ENCODE results near the gene XIAP.
"Not testable (repeated sequence)": the region's sequence is repeated elsewhere in the genome, so short reads cannot be mapped to it uniquely, and the experiment has no call there.

XIAP gene

GRCh38 chrX:123859846-123860838 is at the start of gene XIAP:
XIAP (plus strand) TSS chrX:123860053; CDS start chrX:123885663, 25,610 bp downstream.
- no peaks in the 10 kb centered on the region for H3K36me3 ChIP-seq (ENCODE audit: insufficient read depth, low read length)

GRCh38 chrX:123814343-123814742 is 45.5 kb upstream of the XIAP start:
- Histone ChIP-seq H3K36me3 (ENCODE audit: insufficient read depth, low read length) (no peaks in the 10 kb centered on the region), H3K4me3 (ENCODE audit: low read depth in 1 of 2, low read length in 2 of 2) (no peak overlapping the region), H3K27ac (ENCODE audit: low read depth, low read length) (no peak overlapping the region), H3K9ac (ENCODE audit: low read length) (no peak overlapping the region), H3K9me3 (ENCODE audit: low read length) (no peaks in the 10 kb centered on the region), H3K27me3 (ENCODE audit: control insufficient read depth in 1 of 2, insufficient read depth in 2 of 2, low read length in 2 of 2) (no peaks in the 10 kb centered on the region), H3K4me1 (ENCODE audit: insufficient read depth, low read length) (no peaks in the 10 kb centered on the region)

More at GRCh38 chrX:123859846-123860838, at the start of gene XIAP:
- Histone ChIP-seq H3K27ac (ENCODE audit: low read depth, low read length) (peak within 1 kb of the TSS; percentile 76), H3K4me3 (ENCODE audit: low read depth in 1 of 2, low read length in 2 of 2) (peak within 1 kb of the TSS; percentile 50 to 91), H3K9ac (ENCODE audit: low read length) (peak within 1 kb of the TSS; percentile 46), H3K27me3 (ENCODE audit: control insufficient read depth in 1 of 2, insufficient read depth in 2 of 2, low read length in 2 of 2) (no peaks in the 10 kb centered on the region), H3K9me3 (ENCODE audit: low read length) (no peaks in the 10 kb centered on the region), H3K4me1 (ENCODE audit: insufficient read depth, low read length) (no peaks in the 10 kb centered on the region)

GRCh38 chrX:123814934-123815394 is 44.9 kb upstream of the XIAP start:
- H3K4me1 ChIP-seq (ENCODE audit: insufficient read depth, low read length); H3K9ac ChIP-seq (ENCODE audit: low read length); H3K4me3 ChIP-seq (ENCODE audit: low read depth in 1 of 2, low read length in 2 of 2); H3K27ac ChIP-seq (ENCODE audit: low read depth, low read length); H3K36me3 ChIP-seq (ENCODE audit: insufficient read depth, low read length); H3K9me3 ChIP-seq (ENCODE audit: low read length); H3K27me3 ChIP-seq (ENCODE audit: control insufficient read depth in 1 of 2, insufficient read depth in 2 of 2, low read length in 2 of 2): not testable (repeated sequence)

GRCh38 chrX:123817288-123817894 is 42.5 kb upstream of the XIAP start:
- Histone ChIP-seq H3K4me3 (ENCODE audit: low read depth in 1 of 2, low read length in 2 of 2) (no peak overlapping the region), H3K27me3 (ENCODE audit: control insufficient read depth in 1 of 2, insufficient read depth in 2 of 2, low read length in 2 of 2) (no peaks in the 10 kb centered on the region), H3K9me3 (ENCODE audit: low read length) (no peaks in the 10 kb centered on the region), H3K9ac (ENCODE audit: low read length) (no peak overlapping the region), H3K36me3 (ENCODE audit: insufficient read depth, low read length) (no peaks in the 10 kb centered on the region), H3K4me1 (ENCODE audit: insufficient read depth, low read length) (no peaks in the 10 kb centered on the region), H3K27ac (ENCODE audit: low read depth, low read length) (no peak overlapping the region)

GRCh38 chrX:123818243-123818642 is 41.6 kb upstream of the XIAP start:
- Histone ChIP-seq H3K4me3 (ENCODE audit: low read depth in 1 of 2, low read length in 2 of 2) (no peak overlapping the region), H3K27ac (ENCODE audit: low read depth, low read length) (no peak overlapping the region)

GRCh38 chrX:123822965-123823364 is 36.9 kb upstream of the XIAP start:
- no peak overlapping the region for H3K4me3 ChIP-seq (ENCODE audit: low read depth in 1 of 2, low read length in 2 of 2)
- H3K27me3 ChIP-seq (ENCODE audit: control insufficient read depth in 1 of 2, insufficient read depth in 2 of 2, low read length in 2 of 2), result no peaks in the 10 kb centered on the region
- no peak overlapping the region for H3K9ac ChIP-seq (ENCODE audit: low read length)
- no peaks in the 10 kb centered on the region for H3K9me3 ChIP-seq (ENCODE audit: low read length)
- H3K4me1 ChIP-seq (ENCODE audit: insufficient read depth, low read length), result no peaks in the 10 kb centered on the region
- H3K36me3 ChIP-seq (ENCODE audit: insufficient read depth, low read length), result no peaks in the 10 kb centered on the region
- H3K27ac ChIP-seq (ENCODE audit: low read depth, low read length), result no peak overlapping the region

More at GRCh38 chrX:123818243-123818642, 41.6 kb upstream of the XIAP start:
- no peaks in the 10 kb centered on the region for H3K9me3 ChIP-seq (ENCODE audit: low read length)
- no peak overlapping the region for H3K9ac ChIP-seq (ENCODE audit: low read length)
- H3K36me3 ChIP-seq (ENCODE audit: insufficient read depth, low read length), result no peaks in the 10 kb centered on the region
- H3K27me3 ChIP-seq (ENCODE audit: control insufficient read depth in 1 of 2, insufficient read depth in 2 of 2, low read length in 2 of 2), result no peaks in the 10 kb centered on the region
- no peaks in the 10 kb centered on the region for H3K4me1 ChIP-seq (ENCODE audit: insufficient read depth, low read length)

- H3K36me3 ChIP-seq (ENCODE audit: insufficient read depth, low read length), result no peaks in the 10 kb centered on the region
These were observed 29.5 kb upstream of the XIAP start for GRCh38 chrX:123830309-123830708.

GRCh38 chrX:123833387-123833786 is 26.5 kb upstream of the XIAP start:
- no peak overlapping the region for H3K9ac ChIP-seq (ENCODE audit: low read length)
- H3K9me3 ChIP-seq (ENCODE audit: low read length), result no peaks in the 10 kb centered on the region
- H3K27ac ChIP-seq (ENCODE audit: low read depth, low read length), result no peak overlapping the region
- no peaks in the 10 kb centered on the region for H3K4me1 ChIP-seq (ENCODE audit: insufficient read depth, low read length)
- H3K36me3 ChIP-seq (ENCODE audit: insufficient read depth, low read length), result no peaks in the 10 kb centered on the region
- no peak overlapping the region for H3K4me3 ChIP-seq (ENCODE audit: low read depth in 1 of 2, low read length in 2 of 2)
- no peaks in the 10 kb centered on the region for H3K27me3 ChIP-seq (ENCODE audit: control insufficient read depth in 1 of 2, insufficient read depth in 2 of 2, low read length in 2 of 2)

More at GRCh38 chrX:123830309-123830708, 29.5 kb upstream of the XIAP start:
- Histone ChIP-seq H3K9ac (ENCODE audit: low read length) (no peak overlapping the region), H3K9me3 (ENCODE audit: low read length) (no peaks in the 10 kb centered on the region), H3K27ac (ENCODE audit: low read depth, low read length) (no peak overlapping the region), H3K4me1 (ENCODE audit: insufficient read depth, low read length) (no peaks in the 10 kb centered on the region), H3K27me3 (ENCODE audit: control insufficient read depth in 1 of 2, insufficient read depth in 2 of 2, low read length in 2 of 2) (no peaks in the 10 kb centered on the region), H3K4me3 (ENCODE audit: low read depth in 1 of 2, low read length in 2 of 2) (no peak overlapping the region)

- Histone ChIP-seq H3K4me3 (ENCODE audit: low read depth in 1 of 2, low read length in 2 of 2) (no peak overlapping the region), H3K36me3 (ENCODE audit: insufficient read depth, low read length) (no peaks in the 10 kb centered on the region), H3K27ac (ENCODE audit: low read depth, low read length) (no peak overlapping the region)
These were observed 25.7 kb upstream of the XIAP start for GRCh38 chrX:123834116-123834515.

GRCh38 chrX:123835661-123836371 is 24.0 kb upstream of the XIAP start:
- no peak overlapping the region for H3K27ac ChIP-seq (ENCODE audit: low read depth, low read length)
- H3K36me3 ChIP-seq (ENCODE audit: insufficient read depth, low read length), result no peaks in the 10 kb centered on the region
- H3K27me3 ChIP-seq (ENCODE audit: control insufficient read depth in 1 of 2, insufficient read depth in 2 of 2, low read length in 2 of 2), result no peaks in the 10 kb centered on the region
- no peaks in the 10 kb centered on the region for H3K9me3 ChIP-seq (ENCODE audit: low read length)
- no peaks in the 10 kb centered on the region for H3K4me1 ChIP-seq (ENCODE audit: insufficient read depth, low read length)
- H3K4me3 ChIP-seq (ENCODE audit: low read depth in 1 of 2, low read length in 2 of 2), result no peak overlapping the region
- no peak overlapping the region for H3K9ac ChIP-seq (ENCODE audit: low read length)

More at GRCh38 chrX:123834116-123834515, 25.7 kb upstream of the XIAP start:
- H3K4me1 ChIP-seq (ENCODE audit: insufficient read depth, low read length), result no peaks in the 10 kb centered on the region
- H3K9me3 ChIP-seq (ENCODE audit: low read length), result no peaks in the 10 kb centered on the region
- no peaks in the 10 kb centered on the region for H3K27me3 ChIP-seq (ENCODE audit: control insufficient read depth in 1 of 2, insufficient read depth in 2 of 2, low read length in 2 of 2)
- H3K9ac ChIP-seq (ENCODE audit: low read length), result no peak overlapping the region

- H3K27me3 ChIP-seq (ENCODE audit: control insufficient read depth in 1 of 2, insufficient read depth in 2 of 2, low read length in 2 of 2); H3K4me1 ChIP-seq (ENCODE audit: insufficient read depth, low read length); H3K9ac ChIP-seq (ENCODE audit: low read length); H3K4me3 ChIP-seq (ENCODE audit: low read depth in 1 of 2, low read length in 2 of 2); H3K9me3 ChIP-seq (ENCODE audit: low read length); H3K27ac ChIP-seq (ENCODE audit: low read depth, low read length); H3K36me3 ChIP-seq (ENCODE audit: insufficient read depth, low read length): not testable (repeated sequence)
These were observed 14.7 kb upstream of the XIAP start for GRCh38 chrX:123845129-123845528.

Measured in muscle layer of colon (tissue), 2 donors.